Pancreas (tissue), 8 donors: ENCODE results near the gene DTWD2. TPM values are rescaled to one million over a fixed set of nuclear protein-coding genes. Genes with fewer than 3 reads are reported as not detected.

Experiments
- microRNA-seq, 2 donors: library from miRNA; unstranded; fragments of <30 nt; microRNA quantifications; one replicate each; pipeline versions ENCODE4 to v1.1.0, GENCODE V29; 2019 to 2020
- polyA plus RNA-seq, 2 donors: library from polyadenylated mRNA; stranded (reverse); fragments of 200-250 nt; gene quantifications; one replicate each; pipeline ENCODE4 v1.2.3, GENCODE V29; 2013
- total RNA-seq, 6 donors: library from RNA; stranded (reverse); fragmentation: NEBNext Ultra II Directional in 4 of 6; extraction: Animal tissue kit (Norgen Biotek cat#: 25700) in 4 of 6; gene quantifications; one replicate each; pipeline versions ENCODE4 v1.2.1 to v1.2.4, GENCODE V29; 2021 to 2023
- donor health status: healthy with polysubstance abuse.
- donor health status: DM: no; HTN: no; CAD: no; lungs with moderate emphysema.
- donor health status: DM: no; HTN: no; CAD: no.
- donor health status: Bipolar disorder and iron deficiency.
- donor health status: DM: yes; HTN: yes; CAD: no.
- donor health status: DM: no; HTN: no; CAD: no.
- donor health status: DM: no; HTN: no; CAD: no.
- donor health status: DM: yes; HTN: yes; CAD: no.

Gene DTWD2
- total and polyA plus RNA-seq, 8 donors = 1.8 to 6.9 (median 4.5) TPM

Small RNAs within 50 kb of the gene (microRNA-seq; reads per million reads assigned to microRNA genes)
- gene MIR1244-2 = 0 reads per million in 2 donors

Other genes starting within 250 kb of the DTWD2 start
- gene DMXL1, start 82.5 kb upstream of the DTWD2 start, total RNA-seq = 10 to 100 TPM; 18.0 to 30.5 (median 24.8) TPM
- gene DMXL1, start 82.5 kb upstream of the DTWD2 start, polyA plus RNA-seq = 10 to 100 TPM in 1 of 2 donors, 1 to 10 TPM in 1; 9.9 to 14.7 TPM